Brain microvascular endothelial cell (primary cell): ENCODE results near the gene FAM149B1.
A peak's percentile ranks its signal among the peaks of the same experiment; 100 is the strongest.

ENCODE experiments used
- DNase-seq: peaks from one replicate; pipeline ENCODE4 v3.0.0-alpha.2; 2020
- H3K27ac ChIP-seq: fragments of 250-450 bp; sonication (Bioruptor Pico); 2 replicates; pipeline ENCODE4 v1.5.1; 2020; ENCODE audit warnings: mild to moderate bottlenecking, moderate library complexity
- H3K27me3 ChIP-seq: fragments of 250-450 bp; sonication (Bioruptor Pico); replicated peaks from 2 replicates; pipeline ENCODE4 v1.5.1; 2020; ENCODE audit warnings: mild to moderate bottlenecking
- H3K36me3 ChIP-seq: fragments of 250-450 bp; sonication (Bioruptor Pico); replicated peaks from 2 replicates; pipeline ENCODE4 v1.5.1; 2020; ENCODE audit warnings: mild to moderate bottlenecking
- H3K4me3 ChIP-seq: 2 replicates; pipeline ENCODE4 v1.5.1; 2011; ENCODE audit warnings: low read depth, mild to moderate bottlenecking, control low read depth, low read length, moderate library complexity
- CTCF ChIP-seq: IDR thresholded peaks from 2 replicates; pipeline ENCODE4 v1.5.1; 2011; ENCODE audit warnings: low read depth, mild to moderate bottlenecking, moderate library complexity, low read length, control low read depth, inconsistent platforms; ENCODE audit errors: missing control alignments
- in situ Hi-C: cut with HindIII; loops from 2 replicates; pipeline ENCODE4 v1.10.0; 2017; ENCODE audit warnings: low sequenced_read_pairs, low pct_ligation_motif_present

FAM149B1 gene

GRCh38 chr10:73166972-73167371, 947 bp upstream of the FAM149B1 start:
- no peaks in the 10 kb centered on the region for H3K27me3 ChIP-seq
- peaks cover 12% of the 10 kb centered on the region for H3K36me3 ChIP-seq
- no peak for TF ChIP-seq CTCF
- peak overlapping the region; percentile 79 for H3K4me3 ChIP-seq
- H3K27ac ChIP-seq, result peak overlapping the region; percentile 85
- DNase-seq, result no peak
- in situ Hi-C loops, result no loop called here

- H3K27ac ChIP-seq, result peak overlapping the region; percentile 85
- no peaks in the 10 kb centered on the region for H3K27me3 ChIP-seq
- no peak for DNase-seq
- H3K36me3 ChIP-seq, result peaks cover 8% of the 10 kb centered on the region
- no peak for TF ChIP-seq CTCF
- in situ Hi-C loops, result no loop called here
- peak overlapping the region; percentile 79 for H3K4me3 ChIP-seq
Measured at GRCh38 chr10:73167458-73167782, 499 bp upstream of the FAM149B1 start.

GRCh38 chr10:73168465-73168803, 515 bp downstream of the FAM149B1 start:
- no peaks in the 10 kb centered on the region for H3K27me3 ChIP-seq
- DNase-seq, result no peak
- peak overlapping the region; percentile 85 for H3K27ac ChIP-seq
- peak overlapping the region; percentile 79 for H3K4me3 ChIP-seq
- in situ Hi-C loops, result no loop called here
- no peak for TF ChIP-seq CTCF
- no peaks in the 10 kb centered on the region for H3K36me3 ChIP-seq

- Histone ChIP-seq H3K27ac (no peak overlapping the region), H3K36me3 (no peaks in the 10 kb centered on the region), H3K27me3 (no peaks in the 10 kb centered on the region), H3K4me3 (no peak overlapping the region)
- in situ Hi-C loops, result no loop called here
- TF ChIP-seq CTCF, result no peak
- DNase-seq, result no peak
Measured at GRCh38 chr10:73169320-73169719, 1.4 kb downstream of the FAM149B1 start.

- in situ Hi-C loops, result no loop called here
- H3K27me3 ChIP-seq, result no peaks in the 10 kb centered on the region
- DNase-seq, result no peak
- no peak overlapping the region for H3K27ac ChIP-seq
- H3K36me3 ChIP-seq, result peaks cover 6% of the 10 kb centered on the region
- H3K4me3 ChIP-seq, result no peak overlapping the region
- no peak for TF ChIP-seq CTCF
Measured at GRCh38 chr10:73172867-73173266, 4.9 kb downstream of the FAM149B1 start.

GRCh38 chr10:73174148-73174925, 6.4 kb downstream of the FAM149B1 start:
- in situ Hi-C loops, result no loop called here
- peaks cover 6% of the 10 kb centered on the region for H3K36me3 ChIP-seq
- no peaks in the 10 kb centered on the region for H3K27me3 ChIP-seq
- H3K27ac ChIP-seq, result no peak overlapping the region
- no peak overlapping the region for H3K4me3 ChIP-seq
- no peak for DNase-seq
- TF ChIP-seq CTCF, result no peak
